SK-N-SH (cell line): ENCODE measurements around the gene RCOR2. TPM values are rescaled to one million over a fixed set of nuclear protein-coding genes. Genes with fewer than 3 reads are reported as not detected.
"Not testable (repeated sequence)": the region's sequence is repeated elsewhere in the genome, so short reads cannot be mapped to it uniquely, and the experiment has no call there.

Experiments
- CTCF ChIA-PET: fragments of 300-600, 350-600 bp; formaldehyde crosslinking; extraction: SDS; loops from one replicate; lab custom pipeline; 2021; lab: Yijun Ruan, JAX
- POLR2A ChIA-PET: fragments of 350-600 bp; sonication (Branson Sonifier 250); formaldehyde crosslinking; extraction: SDS; loops from one replicate; lab custom pipeline; 2020; ENCODE audit warnings: antibody characterized with exemption, inconsistent platforms; lab: Yijun Ruan, JAX
- DNase-seq: peaks from one replicate; pipeline ENCODE4 v3.0.0; 2012
- H2AFZ ChIP-seq: fragments of 200-600 bp; sonication (generic); 2 replicates; pipeline ENCODE4 v1.8.1; 2016; ENCODE audit warnings: antibody characterized with exemption, mild to moderate bottlenecking, low read depth
- H3F3A ChIP-seq: fragments of 200-600 bp; sonication (generic); replicated peaks from 2 replicates; pipeline ENCODE3; 2016; ENCODE audit warnings: antibody characterized with exemption, mild to moderate bottlenecking; ENCODE audit not compliant: insufficient read depth
- H3K27ac ChIP-seq, 2 experiments: fragments of 200-500 bp in 1 of 2; fragments of 200-600 bp in 1 of 2; sonication (Bioruptor generic) in 1 of 2; sonication (generic), shearing (Covaris generic) in 1 of 2; 2 replicates each; pipeline versions ENCODE4 v1.5.1 to v1.6.1; 2014 to 2016; ENCODE audit warnings: low read depth in 2 of 2, inconsistent platforms in 1 of 2, low read length in 1 of 2, mild to moderate bottlenecking in 1 of 2, mixed read lengths in 1 of 2
- H3K27me3 ChIP-seq: fragments of 200-600 bp; sonication (generic), shearing (Covaris generic); 2 replicates; pipeline ENCODE4 v1.6.1; 2016; ENCODE audit warnings: mixed run types; ENCODE audit not compliant: insufficient read depth
- H3K36me3 ChIP-seq, 2 experiments: fragments of 200-500 bp in 1 of 2; fragments of 200-600 bp in 1 of 2; sonication (Bioruptor generic) in 1 of 2; sonication (generic) in 1 of 2; replicated peaks in 1 of 2; 2 replicates each; pipeline versions ENCODE3 to v1.5.1; 2014 to 2016; ENCODE audit warnings: low read length in 1 of 2, mild to moderate bottlenecking in 1 of 2; ENCODE audit not compliant: insufficient read depth in 2 of 2, control insufficient read depth in 1 of 2
- H3K4me1 ChIP-seq, 2 experiments: fragments of 200-500 bp in 1 of 2; fragments of 200-600 bp in 1 of 2; sonication (Bioruptor generic) in 1 of 2; sonication (generic), shearing (Covaris generic) in 1 of 2; 2 replicates each; pipeline versions ENCODE4 v1.5.1 to v1.6.1; 2014 to 2016; ENCODE audit warnings: low read depth in 1 of 2, low read length in 1 of 2, mixed run types in 1 of 2; ENCODE audit not compliant: insufficient read depth in 2 of 2, control insufficient read depth in 1 of 2
- H3K4me2 ChIP-seq: fragments of 200-600 bp; sonication (generic), shearing (Covaris generic); 2 replicates; pipeline ENCODE4 v1.6.1; 2017; ENCODE audit warnings: mixed run types
- H3K4me3 ChIP-seq, 2 experiments: fragments of 200-500 bp in 1 of 2; fragments of 200-600 bp in 1 of 2; sonication (Bioruptor generic) in 1 of 2; sonication (generic), shearing (Covaris generic) in 1 of 2; 2 replicates each; pipeline versions ENCODE4 v1.5.1 to v1.8.1; 2014 to 2016; ENCODE audit warnings: low read depth in 2 of 2, inconsistent platforms in 1 of 2, low read length in 1 of 2, mild to moderate bottlenecking in 1 of 2, mixed read lengths in 1 of 2, moderate library complexity in 1 of 2
- H3K79me2 ChIP-seq: fragments of 200-600 bp; sonication (generic); 2 replicates; pipeline ENCODE4 v1.8.1; 2017; ENCODE audit warnings: mild to moderate bottlenecking; ENCODE audit not compliant: insufficient read depth
- H3K9ac ChIP-seq: fragments of 200-600 bp; sonication (generic); 2 replicates; pipeline ENCODE4 v1.6.1; 2017; ENCODE audit warnings: mixed run types
- H3K9me2 ChIP-seq: fragments of 200-600 bp; sonication (generic); 2 replicates; pipeline ENCODE4 v1.6.1; 2017; ENCODE audit warnings: mixed run types
- H3K9me3 ChIP-seq: fragments of 200-600 bp; sonication (generic); 2 replicates; pipeline ENCODE4 v1.6.1; 2017; ENCODE audit warnings: mixed run types, mild to moderate bottlenecking, moderate library complexity
- H4K20me1 ChIP-seq: fragments of 200-600 bp; sonication (generic); 2 replicates; pipeline ENCODE4 v1.6.1; 2017; ENCODE audit warnings: mild to moderate bottlenecking, mixed run types; ENCODE audit not compliant: insufficient read depth
- CHD2 ChIP-seq: fragments of 150-350 bp; IDR thresholded peaks from 2 replicates; pipeline ENCODE4 v1.6.1; 2018; ENCODE audit warnings: low read length; ENCODE audit not compliant: partially characterized antibody
- ELF1 ChIP-seq: IDR thresholded peaks from 2 replicates; pipeline ENCODE4 v1.4.0; 2012
- EZH2phosphoT487 ChIP-seq: fragments of 200-600 bp; sonication (generic); IDR thresholded peaks from 2 replicates; pipeline ENCODE4 v1.6.1; 2017; ENCODE audit warnings: low read depth, mixed run types, mild to moderate bottlenecking, antibody characterized with exemption, moderate library complexity, borderline replicate concordance
- FOSL2 ChIP-seq: IDR thresholded peaks from 2 replicates; pipeline ENCODE4 v1.4.0; 2012; ENCODE audit warnings: low read depth, mild to moderate bottlenecking, moderate library complexity, borderline replicate concordance
- GATA2 ChIP-seq: sonication (generic); formaldehyde crosslinking; IDR thresholded peaks from 2 replicates; pipeline ENCODE4 v1.5.0; 2020; ENCODE audit warnings: mild to moderate bottlenecking, missing genetic modification reagents
- RCOR1 ChIP-seq: fragments of 150-350 bp; IDR thresholded peaks from 2 replicates; pipeline ENCODE4 v1.6.1; 2017; ENCODE audit warnings: antibody characterized with exemption, low read length
- RFX5 ChIP-seq: IDR thresholded peaks from 2 replicates; pipeline ENCODE4 v1.6.1; 2012; ENCODE audit warnings: mild to moderate bottlenecking, improper control_type of control experiment, low read length
- TAF1 ChIP-seq: IDR thresholded peaks from 2 replicates; pipeline ENCODE4 v1.6.1; 2012; ENCODE audit warnings: low read depth, mild to moderate bottlenecking, low read length, moderate library complexity, borderline replicate concordance
- WGBS: methylation state at CpG from one replicate; pipeline ENCODE4 v1.1.6; 2017; ENCODE audit warnings: low lambda C conversion rate; 5-methylcytosine and 5-hydroxymethylcytosine counted together
- polyA plus RNA-seq, 3 experiments: library from polyadenylated mRNA; depleted of rRNA; stranded (reverse); fragments of >200 nt; gene quantifications; 2 replicates each; pipeline ENCODE4 v1.2.3, GENCODE V29; 2012
- TF ChIP-seq, protein P1 (sequence below): IDR thresholded peaks from 2 replicates; pipeline ENCODE4 v1.4.0; 2012; ENCODE audit warnings: low read depth, borderline replicate concordance
- TF ChIP-seq, protein P2 (sequence below): IDR thresholded peaks from 2 replicates; pipeline ENCODE4 v1.6.1; 2012; ENCODE audit warnings: mild to moderate bottlenecking, low read depth, low read length, moderate library complexity
- TF ChIP-seq, protein P3 (sequence below): IDR thresholded peaks from 2 replicates; pipeline ENCODE4 v1.4.0; 2012; ENCODE audit warnings: low read depth, borderline replicate concordance

RCOR2 gene
- polyA plus RNA-seq, 1 of the 3 experiments (the other 2 are of a cell fraction) = 1.1 TPM

DNA sequence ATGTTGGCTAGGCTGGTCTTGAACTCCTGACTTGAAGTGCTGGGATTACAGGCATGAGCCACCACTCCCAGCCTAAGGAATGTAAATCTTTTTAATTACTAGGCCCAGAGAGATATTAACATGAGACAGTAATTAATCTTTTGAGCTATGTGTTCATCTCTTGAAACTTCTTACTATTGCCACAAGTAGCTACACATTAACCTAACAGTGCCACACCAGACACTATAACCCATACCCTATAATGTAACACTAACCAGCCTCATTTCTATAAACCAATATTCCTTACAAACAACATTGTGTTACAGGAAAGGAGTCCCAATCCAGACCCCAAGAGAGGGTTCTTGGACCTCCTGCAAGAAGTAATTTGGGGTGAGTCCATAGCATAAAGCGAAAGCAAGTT, 49.5 kb upstream of the RCOR2 start (continued):
- TF ChIP-seq, protein P1, sequence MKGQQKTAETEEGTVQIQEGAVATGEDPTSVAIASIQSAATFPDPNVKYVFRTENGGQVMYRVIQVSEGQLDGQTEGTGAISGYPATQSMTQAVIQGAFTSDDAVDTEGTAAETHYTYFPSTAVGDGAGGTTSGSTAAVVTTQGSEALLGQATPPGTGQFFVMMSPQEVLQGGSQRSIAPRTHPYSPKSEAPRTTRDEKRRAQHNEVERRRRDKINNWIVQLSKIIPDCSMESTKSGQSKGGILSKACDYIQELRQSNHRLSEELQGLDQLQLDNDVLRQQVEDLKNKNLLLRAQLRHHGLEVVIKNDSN = no peak
- TF ChIP-seq FOSL2 (no peak), TAF1 (no peak), ELF1 (no peak)

DNA sequence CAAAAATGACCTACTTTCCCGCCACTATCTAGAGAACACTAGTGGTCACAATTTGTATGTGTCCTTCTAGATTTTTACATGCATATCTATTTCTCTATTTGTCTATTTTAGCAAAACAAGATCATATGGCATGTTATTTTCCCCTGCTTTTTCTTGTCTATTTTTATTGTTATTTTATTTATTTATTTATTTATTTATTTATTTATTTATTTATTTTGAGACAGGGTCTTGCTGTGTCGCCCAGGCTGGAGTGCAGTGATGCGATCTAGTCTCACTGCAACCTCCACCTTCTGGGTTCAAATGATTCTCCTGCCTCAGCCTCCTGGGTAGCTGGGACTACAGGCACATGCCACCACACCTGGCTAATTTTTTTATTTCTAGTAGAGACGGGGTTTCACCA, 46.9 kb upstream of the RCOR2 start:
- H3K9me2 ChIP-seq, H3K9me3 ChIP-seq, H3K4me2 ChIP-seq, H3K9ac ChIP-seq, H3K27me3 ChIP-seq, POLR2A ChIA-PET, H3K27ac ChIP-seq, H4K20me1 ChIP-seq, H3K79me2 ChIP-seq, H3K36me3 ChIP-seq, H2AFZ ChIP-seq, H3K4me3 ChIP-seq, H3F3A ChIP-seq, DNase-seq: not testable (repeated sequence)
- WGBS = 96% methylated on average over 4 of the region's 4 CpGs
- peaks cover 0 to 16% of the 10 kb centered on the region in 2 experiments; a peak in 1 of 4 replicates for H3K4me1 ChIP-seq
- CTCF ChIA-PET = interaction anchor here (0.6 to 2.6 kb wide), 3 partner anchors 11 to 127 kb away, joined by 4 to 8 read pairs (median 6); partner anchors contain the start of gene COX8A

DNA sequence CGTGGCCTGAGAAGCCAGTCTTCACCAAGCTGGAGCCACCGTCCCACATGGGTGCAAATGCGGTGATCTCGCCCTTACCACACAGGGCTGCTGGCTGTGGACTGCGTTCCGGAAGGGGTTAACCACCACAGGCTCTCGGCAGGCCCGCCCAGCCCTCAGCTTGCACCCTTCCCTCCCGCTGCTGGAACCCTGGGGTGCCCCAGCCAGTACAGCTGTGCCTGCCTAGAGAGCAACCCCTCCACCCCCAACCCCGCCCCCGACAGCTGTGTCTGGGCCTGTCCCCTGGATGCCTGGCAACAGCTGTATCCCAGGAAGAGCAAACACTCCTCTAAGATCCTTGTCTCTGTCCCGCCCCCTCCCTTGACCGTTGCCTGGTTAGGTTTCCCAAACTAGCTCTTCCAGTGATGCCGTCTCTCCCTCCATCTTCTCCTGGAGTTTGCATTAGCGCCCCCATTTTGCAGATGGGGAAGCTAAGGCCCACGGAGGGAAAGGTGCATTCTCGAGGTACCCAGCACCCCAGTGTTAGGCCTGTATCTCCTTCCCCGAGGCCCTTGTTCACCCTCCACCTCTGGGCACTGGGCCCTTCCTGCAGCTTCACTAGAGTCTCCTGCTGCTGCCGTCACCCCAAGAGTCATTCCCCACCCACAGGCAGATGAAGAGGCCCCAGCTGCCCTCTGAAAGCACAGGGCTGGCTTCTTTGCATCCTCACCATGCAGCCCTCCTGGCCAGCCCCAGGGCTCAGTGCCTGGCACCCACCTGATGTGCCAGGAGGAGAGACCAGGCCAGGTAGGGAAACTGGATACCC, 44.8 kb upstream of the RCOR2 start:
- Histone ChIP-seq H3K9ac (no peak overlapping the region), H3F3A (no peaks in the 10 kb centered on the region), H3K9me2 (no peaks in the 10 kb centered on the region), H3K4me2 (no peak overlapping the region), H3K9me3 (no peaks in the 10 kb centered on the region), H3K4me3 (no peak overlapping the region), H3K79me2 (no peaks in the 10 kb centered on the region), H4K20me1 (no peaks in the 10 kb centered on the region), H3K27me3 (no peaks in the 10 kb centered on the region), H3K27ac (no peak overlapping the region), H3K4me1 (peaks cover 0 to 16% of the 10 kb centered on the region in 2 experiments; a peak in 1 of 4 replicates), H2AFZ (no peak overlapping the region), H3K36me3 (peaks cover 0 to 9% of the 10 kb centered on the region in 2 experiments)
- WGBS = 80% methylated on average over 10 of the region's 19 CpGs
- TF ChIP-seq CHD2 (no peak), GATA2 (CRISPR knock-in tag) (0 out of 2 replicates have a peak, but pooled peaks have one; percentile 10)
- ChIA-PET CTCF (interaction anchor here (0.8 to 7.1 kb wide), 7 partner anchors 10 to 126 kb away, joined by 3 to 41 read pairs (median 5); partner anchors contain the start of genes COX8A and RCOR2), POLR2A (no interaction called here)
- peak; percentile 83 for DNase-seq

DNA sequence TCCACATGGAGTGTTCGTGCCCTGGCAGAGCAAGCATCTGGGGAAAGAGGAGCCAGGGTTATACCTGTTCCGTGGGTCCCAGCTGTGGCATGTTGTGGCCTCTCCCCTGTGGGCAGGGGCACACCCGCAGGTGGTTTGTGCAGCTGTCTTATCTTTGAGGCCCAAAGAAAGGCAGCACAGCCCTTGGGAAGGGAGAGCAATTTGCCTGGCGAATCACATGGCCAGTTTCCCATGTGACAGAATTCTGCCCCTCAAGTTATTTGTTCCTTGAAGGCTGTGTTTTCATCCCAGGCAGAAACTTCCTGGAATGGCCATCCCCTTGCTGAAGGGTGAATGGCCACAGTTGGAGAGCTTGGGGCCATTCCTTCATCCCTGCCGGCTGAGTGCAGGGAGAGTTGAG, 41.0 kb upstream of the RCOR2 start:
- CTCF ChIA-PET = interaction anchor here (0.6 to 7.1 kb wide), 4 partner anchors 12 to 195 kb away, joined by 3 to 41 read pairs (median 3); no protein-coding TSS in a partner anchor
- Histone ChIP-seq H3K9ac (no peak overlapping the region), H3K27me3 (no peaks in the 10 kb centered on the region), H2AFZ (no peak overlapping the region), H3K4me1 (peaks cover 0 to 16% of the 10 kb centered on the region in 2 experiments; a peak in 1 of 4 replicates), H3K4me3 (no peak overlapping the region), H3K36me3 (peaks cover 8 to 37% of the 10 kb centered on the region in 2 experiments), H3K9me3 (no peaks in the 10 kb centered on the region), H4K20me1 (no peaks in the 10 kb centered on the region), H3K27ac (no peak overlapping the region), H3F3A (no peaks in the 10 kb centered on the region), H3K9me2 (no peaks in the 10 kb centered on the region), H3K4me2 (no peak overlapping the region), H3K79me2 (no peaks in the 10 kb centered on the region)
- WGBS = 100% methylated on average over 4 of the region's 5 CpGs
- DNase-seq = no peak
- POLR2A ChIA-PET = no interaction called here
- no peak for TF ChIP-seq FOSL2
- no peak for TF ChIP-seq RFX5
- no peak for TF ChIP-seq RCOR1
- TF ChIP-seq, protein P2, sequence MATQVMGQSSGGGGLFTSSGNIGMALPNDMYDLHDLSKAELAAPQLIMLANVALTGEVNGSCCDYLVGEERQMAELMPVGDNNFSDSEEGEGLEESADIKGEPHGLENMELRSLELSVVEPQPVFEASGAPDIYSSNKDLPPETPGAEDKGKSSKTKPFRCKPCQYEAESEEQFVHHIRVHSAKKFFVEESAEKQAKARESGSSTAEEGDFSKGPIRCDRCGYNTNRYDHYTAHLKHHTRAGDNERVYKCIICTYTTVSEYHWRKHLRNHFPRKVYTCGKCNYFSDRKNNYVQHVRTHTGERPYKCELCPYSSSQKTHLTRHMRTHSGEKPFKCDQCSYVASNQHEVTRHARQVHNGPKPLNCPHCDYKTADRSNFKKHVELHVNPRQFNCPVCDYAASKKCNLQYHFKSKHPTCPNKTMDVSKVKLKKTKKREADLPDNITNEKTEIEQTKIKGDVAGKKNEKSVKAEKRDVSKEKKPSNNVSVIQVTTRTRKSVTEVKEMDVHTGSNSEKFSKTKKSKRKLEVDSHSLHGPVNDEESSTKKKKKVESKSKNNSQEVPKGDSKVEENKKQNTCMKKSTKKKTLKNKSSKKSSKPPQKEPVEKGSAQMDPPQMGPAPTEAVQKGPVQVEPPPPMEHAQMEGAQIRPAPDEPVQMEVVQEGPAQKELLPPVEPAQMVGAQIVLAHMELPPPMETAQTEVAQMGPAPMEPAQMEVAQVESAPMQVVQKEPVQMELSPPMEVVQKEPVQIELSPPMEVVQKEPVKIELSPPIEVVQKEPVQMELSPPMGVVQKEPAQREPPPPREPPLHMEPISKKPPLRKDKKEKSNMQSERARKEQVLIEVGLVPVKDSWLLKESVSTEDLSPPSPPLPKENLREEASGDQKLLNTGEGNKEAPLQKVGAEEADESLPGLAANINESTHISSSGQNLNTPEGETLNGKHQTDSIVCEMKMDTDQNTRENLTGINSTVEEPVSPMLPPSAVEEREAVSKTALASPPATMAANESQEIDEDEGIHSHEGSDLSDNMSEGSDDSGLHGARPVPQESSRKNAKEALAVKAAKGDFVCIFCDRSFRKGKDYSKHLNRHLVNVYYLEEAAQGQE = no peak
- TF ChIP-seq EZH2phosphoT487 = no peak
- TF ChIP-seq, protein P3, sequence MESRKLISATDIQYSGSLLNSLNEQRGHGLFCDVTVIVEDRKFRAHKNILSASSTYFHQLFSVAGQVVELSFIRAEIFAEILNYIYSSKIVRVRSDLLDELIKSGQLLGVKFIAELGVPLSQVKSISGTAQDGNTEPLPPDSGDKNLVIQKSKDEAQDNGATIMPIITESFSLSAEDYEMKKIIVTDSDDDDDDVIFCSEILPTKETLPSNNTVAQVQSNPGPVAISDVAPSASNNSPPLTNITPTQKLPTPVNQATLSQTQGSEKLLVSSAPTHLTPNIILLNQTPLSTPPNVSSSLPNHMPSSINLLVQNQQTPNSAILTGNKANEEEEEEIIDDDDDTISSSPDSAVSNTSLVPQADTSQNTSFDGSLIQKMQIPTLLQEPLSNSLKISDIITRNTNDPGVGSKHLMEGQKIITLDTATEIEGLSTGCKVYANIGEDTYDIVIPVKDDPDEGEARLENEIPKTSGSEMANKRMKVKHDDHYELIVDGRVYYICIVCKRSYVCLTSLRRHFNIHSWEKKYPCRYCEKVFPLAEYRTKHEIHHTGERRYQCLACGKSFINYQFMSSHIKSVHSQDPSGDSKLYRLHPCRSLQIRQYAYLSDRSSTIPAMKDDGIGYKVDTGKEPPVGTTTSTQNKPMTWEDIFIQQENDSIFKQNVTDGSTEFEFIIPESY = no peak
